ENCODE data around the gene CDHR4. TPM values are rescaled to one million over a fixed set of nuclear protein-coding genes. Genes with fewer than 3 reads are reported as not detected.

CDHR4 gene
- total RNA-seq, 2 donors from 2014 or later, result not detected

- Histone ChIP-seq H3K27ac (no peak overlapping the region), H3K9me3 (no peaks in the 10 kb centered on the region), H3K36me3 (no peaks in the 10 kb centered on the region), H3K4me3 (no peak overlapping the region), H3K27me3 (replicated peaks; ENCODE audit: insufficient read depth) (no peaks in the 10 kb centered on the region), H3K4me1 (replicated peaks) (no peaks in the 10 kb centered on the region)
- intact Hi-C loops (cut with DNase I), result no loop called here
- no peak for DNase-seq (ENCODE audit: low spot score)
- TF ChIP-seq POLR2A (IDR thresholded peaks at IDR 0.05), result no peak
- 94% methylated on average over 4 of the region's 4 CpGs for WGBS
Observed at GRCh38 chr3:49791571-49791970, 8.1 kb downstream of the CDHR4 start.

DNA sequence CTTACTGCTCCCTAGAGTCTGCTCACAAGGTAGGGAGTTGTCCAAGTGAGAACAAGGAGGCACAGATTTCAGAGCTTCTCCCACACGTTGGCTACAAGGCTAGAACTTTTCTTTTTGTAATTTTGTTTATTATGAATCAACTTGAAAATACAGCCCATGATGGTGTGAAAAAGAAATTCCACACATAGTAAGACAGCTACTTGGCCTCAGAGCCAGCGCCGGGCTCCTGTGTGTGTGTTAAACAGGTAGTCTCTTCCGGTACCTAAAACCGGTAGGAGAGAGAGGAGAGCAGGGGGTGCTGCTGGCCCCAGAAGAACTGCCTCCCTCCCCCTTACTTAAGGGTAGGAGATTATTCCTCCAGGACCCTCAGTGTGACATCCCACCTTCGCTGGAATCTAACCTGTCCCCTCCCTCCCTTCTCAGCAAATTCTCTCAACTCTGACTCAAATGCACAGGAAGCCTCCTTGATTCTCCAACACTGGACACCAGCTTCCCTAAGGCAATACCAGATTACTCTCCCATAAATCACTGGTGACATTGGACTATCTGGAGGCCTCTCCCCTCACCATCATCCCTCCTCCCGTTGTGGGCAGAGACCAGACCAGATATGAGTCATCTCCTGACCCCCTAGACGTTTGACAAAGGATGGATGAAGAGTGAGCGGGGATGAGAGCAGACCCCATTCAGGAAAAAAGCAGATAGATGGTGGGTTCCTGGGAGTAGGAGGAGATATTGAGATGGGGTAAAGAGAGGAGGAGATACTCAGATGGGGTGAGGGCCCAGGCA, 8.9 kb downstream of the CDHR4 start:
- TF ChIP-seq POLR2AphosphoS5 (IDR thresholded peaks at IDR 0.05) (no peak), POLR2A (IDR thresholded peaks at IDR 0.05) (no peak)
- TF ChIP-seq, protein P1, sequence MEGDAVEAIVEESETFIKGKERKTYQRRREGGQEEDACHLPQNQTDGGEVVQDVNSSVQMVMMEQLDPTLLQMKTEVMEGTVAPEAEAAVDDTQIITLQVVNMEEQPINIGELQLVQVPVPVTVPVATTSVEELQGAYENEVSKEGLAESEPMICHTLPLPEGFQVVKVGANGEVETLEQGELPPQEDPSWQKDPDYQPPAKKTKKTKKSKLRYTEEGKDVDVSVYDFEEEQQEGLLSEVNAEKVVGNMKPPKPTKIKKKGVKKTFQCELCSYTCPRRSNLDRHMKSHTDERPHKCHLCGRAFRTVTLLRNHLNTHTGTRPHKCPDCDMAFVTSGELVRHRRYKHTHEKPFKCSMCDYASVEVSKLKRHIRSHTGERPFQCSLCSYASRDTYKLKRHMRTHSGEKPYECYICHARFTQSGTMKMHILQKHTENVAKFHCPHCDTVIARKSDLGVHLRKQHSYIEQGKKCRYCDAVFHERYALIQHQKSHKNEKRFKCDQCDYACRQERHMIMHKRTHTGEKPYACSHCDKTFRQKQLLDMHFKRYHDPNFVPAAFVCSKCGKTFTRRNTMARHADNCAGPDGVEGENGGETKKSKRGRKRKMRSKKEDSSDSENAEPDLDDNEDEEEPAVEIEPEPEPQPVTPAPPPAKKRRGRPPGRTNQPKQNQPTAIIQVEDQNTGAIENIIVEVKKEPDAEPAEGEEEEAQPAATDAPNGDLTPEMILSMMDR (IDR thresholded peaks at IDR 0.05), result no peak
- H3K9me3 ChIP-seq, result no peaks in the 10 kb centered on the region
- no peaks in the 10 kb centered on the region for H3K27me3 ChIP-seq (replicated peaks; ENCODE audit: insufficient read depth)
- no peak overlapping the region for H3K4me3 ChIP-seq
- 63% methylated on average over 9 of the region's 9 CpGs for WGBS
- H3K4me1 ChIP-seq (replicated peaks), result no peaks in the 10 kb centered on the region
- intact Hi-C loops (cut with DNase I), result no loop called here
- no peak overlapping the region for H3K27ac ChIP-seq
- no peaks in the 10 kb centered on the region for H3K36me3 ChIP-seq
- DNase-seq (ENCODE audit: low spot score), result no peak

GRCh38 chr3:49788056-49788455, 11.6 kb downstream of the CDHR4 start:
- no peaks in the 10 kb centered on the region for H3K9me3 ChIP-seq
- H3K4me1 ChIP-seq (replicated peaks), result peaks cover 4% of the 10 kb centered on the region
- 100% methylated on average over 2 of the region's 2 CpGs for WGBS
- no peak overlapping the region for H3K4me3 ChIP-seq
- no peak overlapping the region for H3K27ac ChIP-seq
- no peak for DNase-seq (ENCODE audit: low spot score)
- no peak for TF ChIP-seq POLR2AphosphoS5 (IDR thresholded peaks at IDR 0.05)
- no peaks in the 10 kb centered on the region for H3K27me3 ChIP-seq (replicated peaks; ENCODE audit: insufficient read depth)
- intact Hi-C loops (cut with DNase I), result loop anchor here (5.0 kb wide), 1 partner anchor 66 kb away; the partner anchor contains the start of gene GMPPB
- no peaks in the 10 kb centered on the region for H3K36me3 ChIP-seq

- H3K27ac ChIP-seq, result peak overlapping the region in 1 of 2 donors; percentile 96
- H3K27me3 ChIP-seq (replicated peaks; ENCODE audit: insufficient read depth), result no peaks in the 10 kb centered on the region
- H3K9me3 ChIP-seq, result no peaks in the 10 kb centered on the region
- H3K36me3 ChIP-seq, result no peaks in the 10 kb centered on the region
- WGBS, result 87% methylated on average over 5 of the region's 5 CpGs
- no peak overlapping the region for H3K4me3 ChIP-seq
- TF ChIP-seq POLR2A (IDR thresholded peaks at IDR 0.05) (no peak), POLR2AphosphoS5 (IDR thresholded peaks at IDR 0.05) (no peak)
- TF ChIP-seq, protein P1 (IDR thresholded peaks at IDR 0.05), result no peak
- no peak for DNase-seq (ENCODE audit: low spot score)
- intact Hi-C loops (cut with DNase I), result loop anchor here (5.0 kb wide), 1 partner anchor 65 kb away; the partner anchor contains the start of gene GMPPB
- H3K4me1 ChIP-seq (replicated peaks), result peaks cover 4% of the 10 kb centered on the region
Observed at GRCh38 chr3:49787536-49787935, 12.1 kb downstream of the CDHR4 start.

DNA sequence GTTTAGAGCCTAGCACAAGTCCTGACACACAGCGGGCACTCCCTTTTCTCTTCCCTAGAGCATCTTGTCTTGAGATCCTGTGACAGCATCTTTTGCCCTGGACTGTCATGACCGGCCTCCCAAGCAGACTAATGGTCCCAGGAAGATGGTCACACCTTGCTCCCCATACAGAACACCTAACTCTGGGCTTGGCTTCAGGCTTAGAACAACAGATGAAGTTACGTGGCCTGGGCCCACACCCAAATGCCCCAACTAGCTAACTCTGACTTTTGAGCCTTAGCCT, 12.6 kb downstream of the CDHR4 start:
- H3K4me1 ChIP-seq (replicated peaks), result peaks cover 4% of the 10 kb centered on the region
- 62% methylated on average over 3 of the region's 3 CpGs for WGBS
- peak overlapping the region; percentile 96 to 98 for H3K27ac ChIP-seq
- TF ChIP-seq POLR2AphosphoS5 (IDR thresholded peaks at IDR 0.05), result no peak
- no peak for TF ChIP-seq POLR2A (IDR thresholded peaks at IDR 0.05)
- TF ChIP-seq, protein P1 (IDR thresholded peaks at IDR 0.05), result no peak
- no peaks in the 10 kb centered on the region for H3K36me3 ChIP-seq
- peak overlapping the region; percentile 89 to 90 for H3K4me3 ChIP-seq
- intact Hi-C loops (cut with DNase I), result loop anchor here (5.0 kb wide), 1 partner anchor 65 kb away; the partner anchor contains the start of gene GMPPB
- DNase-seq (ENCODE audit: low spot score), result no peak
- no peaks in the 10 kb centered on the region for H3K27me3 ChIP-seq (replicated peaks; ENCODE audit: insufficient read depth)
- H3K9me3 ChIP-seq, result no peaks in the 10 kb centered on the region
